Neural cell (in vitro differentiated cells): ENCODE measurements around the gene TSPO2. TPM values are rescaled to one million over a fixed set of nuclear protein-coding genes. Genes with fewer than 3 reads are reported as not detected.

Experiments
- H2AFZ ChIP-seq: fragments of 200-600, 300-800 bp; sonication (generic), shearing (Covaris generic); 2 replicates; pipeline ENCODE4 v1.6.0; 2014; ENCODE audit warnings: low read depth, mild to moderate bottlenecking, antibody characterized with exemption, low read length, moderate library complexity
- H3F3A ChIP-seq: fragments of 200-600 bp; shearing (Covaris generic); 2 replicates; pipeline ENCODE4 v1.6.1; 2016; ENCODE audit warnings: mild to moderate bottlenecking, moderate library complexity, mixed read lengths, antibody characterized with exemption, low read length; ENCODE audit not compliant: insufficient read depth, poor library complexity, severe bottlenecking
- H3K27ac ChIP-seq: fragments of 200-600, 300-800 bp; sonication (generic), shearing (Covaris generic); 2 replicates; pipeline ENCODE4 v1.5.1; 2014; ENCODE audit warnings: mild to moderate bottlenecking, low read length, moderate library complexity
- H3K27me3 ChIP-seq: fragments of 300-800, 200-600 bp; sonication (generic), shearing (Covaris generic); 2 replicates; pipeline ENCODE4 v1.6.0; 2014; ENCODE audit warnings: mild to moderate bottlenecking, low read depth, low read length, moderate library complexity; ENCODE audit not compliant: insufficient read depth
- H3K36me3 ChIP-seq: fragments of 300-800, 200-600 bp; sonication (generic), shearing (Covaris generic); 2 replicates; pipeline ENCODE4 v1.5.1; 2014; ENCODE audit warnings: mild to moderate bottlenecking, antibody characterized with exemption, low read length, moderate library complexity; ENCODE audit not compliant: insufficient read depth
- H3K4me2 ChIP-seq: fragments of 300-800, 200-600 bp; sonication (generic), shearing (Covaris generic); 2 replicates; pipeline ENCODE4 v1.6.0; 2014; ENCODE audit warnings: mild to moderate bottlenecking, low read length
- H3K4me3 ChIP-seq: fragments of 300-800, 200-600 bp; sonication (generic), shearing (Covaris generic); 2 replicates; pipeline ENCODE4 v1.5.1; 2014; ENCODE audit warnings: mild to moderate bottlenecking, low read length, moderate library complexity
- H3K79me2 ChIP-seq: fragments of 200-600 bp; shearing (Covaris generic); replicated peaks from 2 replicates; pipeline ENCODE4 v1.6.0; 2014; ENCODE audit warnings: mild to moderate bottlenecking, low read length, moderate library complexity; ENCODE audit not compliant: insufficient read depth
- H3K9ac ChIP-seq: fragments of 300-800, 200-600 bp; sonication (generic), shearing (Covaris generic); 2 replicates; pipeline ENCODE4 v1.6.1; 2016; ENCODE audit warnings: mild to moderate bottlenecking, low read length, mixed read lengths
- H3K9me2 ChIP-seq: fragments of 200-600 bp; shearing (Covaris generic); 2 replicates; pipeline ENCODE4 v1.6.1; 2016; ENCODE audit warnings: mild to moderate bottlenecking, low read length, mixed read lengths; ENCODE audit not compliant: insufficient read depth
- H3K9me3 ChIP-seq: fragments of 200-600, 300-800 bp; sonication (generic), shearing (Covaris generic); 2 replicates; pipeline ENCODE4 v1.6.1; 2016; ENCODE audit warnings: mild to moderate bottlenecking, mixed run types, low read length, moderate library complexity, mixed read lengths
- H4K20me1 ChIP-seq: fragments of 200-600 bp; shearing (Covaris generic); 2 replicates; pipeline ENCODE4 v1.6.1; 2016; ENCODE audit warnings: mild to moderate bottlenecking, mixed run types; ENCODE audit not compliant: insufficient read depth
- EP300 ChIP-seq: fragments of 450-650 bp; conservative IDR thresholded peaks from 2 replicates; pipeline ENCODE4 v1.6.1; 2014; ENCODE audit warnings: antibody characterized with exemption, mild to moderate bottlenecking, moderate library complexity; ENCODE audit not compliant: poor library complexity, severe bottlenecking
- EZH2 ChIP-seq: fragments of 200-600, 300-800 bp; shearing (Covaris generic), sonication (generic); IDR thresholded peaks from 2 replicates; pipeline ENCODE4 v1.6.1; 2014; ENCODE audit warnings: antibody characterized with exemption, low read length, borderline replicate concordance, mild to moderate bottlenecking; ENCODE audit not compliant: insufficient read depth, poor library complexity, severe bottlenecking
- MXI1 ChIP-seq: fragments of 450-650 bp; conservative IDR thresholded peaks from 2 replicates; pipeline ENCODE4 v1.6.1; 2014; ENCODE audit warnings: antibody characterized with exemption, mild to moderate bottlenecking; ENCODE audit not compliant: poor library complexity, severe bottlenecking
- POLR2AphosphoS5 ChIP-seq: IDR thresholded peaks from 2 replicates; pipeline ENCODE4 v1.6.1; 2012
- RAD21 ChIP-seq: fragments of 450-650 bp; conservative IDR thresholded peaks from 2 replicates; pipeline ENCODE4 v1.6.1; 2014; ENCODE audit warnings: antibody characterized with exemption, mild to moderate bottlenecking, moderate library complexity
- SMC3 ChIP-seq: fragments of 450-650 bp; conservative IDR thresholded peaks from 2 replicates; pipeline ENCODE4 v1.6.1; 2014; ENCODE audit warnings: antibody characterized with exemption, mild to moderate bottlenecking, moderate library complexity; ENCODE audit not compliant: poor library complexity
- TAF1 ChIP-seq: IDR thresholded peaks from 2 replicates; pipeline ENCODE4 v1.6.1; 2012; ENCODE audit warnings: low read depth
- polyA plus RNA-seq: library from polyadenylated mRNA; depleted of rRNA; stranded (reverse); fragments of >200 nt; gene quantifications from 2 replicates; pipeline ENCODE4 v1.2.3, GENCODE V29; 2014
- TF ChIP-seq, protein P1 (sequence below): fragments of 450-650 bp; IDR thresholded peaks from 2 replicates; pipeline ENCODE4 v1.5.1; 2014; ENCODE audit warnings: antibody characterized with exemption, mild to moderate bottlenecking, moderate library complexity; ENCODE audit not compliant: poor library complexity, severe bottlenecking
- TF ChIP-seq, protein P2 (sequence below): IDR thresholded peaks from 2 replicates; pipeline ENCODE4 v1.6.1; 2012; ENCODE audit warnings: borderline replicate concordance

The TSPO2 gene
- polyA plus RNA-seq, 1 donor from 2014 or later = not detected

DNA sequence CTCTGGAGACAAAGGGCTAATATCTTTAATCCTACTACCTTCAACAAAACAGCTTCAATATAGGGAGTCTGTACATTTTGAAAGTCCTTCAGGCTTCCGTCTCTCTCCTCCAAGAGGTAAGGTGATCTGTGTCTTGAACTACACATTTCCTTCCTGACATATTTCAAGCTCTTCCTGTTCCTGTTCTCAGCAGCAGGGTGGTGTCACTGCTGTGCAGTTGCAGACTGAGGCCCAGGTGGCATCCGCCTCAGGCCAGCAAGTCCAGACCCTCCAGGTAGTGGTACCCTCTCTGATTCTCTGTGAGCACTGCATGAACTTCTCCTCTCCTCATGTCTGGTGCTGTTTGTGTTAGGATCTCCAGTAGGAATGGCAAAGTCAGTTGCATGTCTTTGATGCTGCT lies 38.4 kb downstream of the TSPO2 start:
- Histone ChIP-seq H3K36me3 (peaks cover 21% of the 10 kb centered on the region), H4K20me1 (no peaks in the 10 kb centered on the region), H3K9me2 (no peaks in the 10 kb centered on the region), H3K9ac (no peak overlapping the region), H3K79me2 (peaks cover 31% of the 10 kb centered on the region), H3F3A (no peaks in the 10 kb centered on the region), H3K27ac (no peak overlapping the region), H3K27me3 (no peaks in the 10 kb centered on the region), H2AFZ (no peak overlapping the region), H3K4me3 (no peak overlapping the region), H3K9me3 (no peaks in the 10 kb centered on the region), H3K4me2 (no peak overlapping the region)
- TF ChIP-seq, protein P1, sequence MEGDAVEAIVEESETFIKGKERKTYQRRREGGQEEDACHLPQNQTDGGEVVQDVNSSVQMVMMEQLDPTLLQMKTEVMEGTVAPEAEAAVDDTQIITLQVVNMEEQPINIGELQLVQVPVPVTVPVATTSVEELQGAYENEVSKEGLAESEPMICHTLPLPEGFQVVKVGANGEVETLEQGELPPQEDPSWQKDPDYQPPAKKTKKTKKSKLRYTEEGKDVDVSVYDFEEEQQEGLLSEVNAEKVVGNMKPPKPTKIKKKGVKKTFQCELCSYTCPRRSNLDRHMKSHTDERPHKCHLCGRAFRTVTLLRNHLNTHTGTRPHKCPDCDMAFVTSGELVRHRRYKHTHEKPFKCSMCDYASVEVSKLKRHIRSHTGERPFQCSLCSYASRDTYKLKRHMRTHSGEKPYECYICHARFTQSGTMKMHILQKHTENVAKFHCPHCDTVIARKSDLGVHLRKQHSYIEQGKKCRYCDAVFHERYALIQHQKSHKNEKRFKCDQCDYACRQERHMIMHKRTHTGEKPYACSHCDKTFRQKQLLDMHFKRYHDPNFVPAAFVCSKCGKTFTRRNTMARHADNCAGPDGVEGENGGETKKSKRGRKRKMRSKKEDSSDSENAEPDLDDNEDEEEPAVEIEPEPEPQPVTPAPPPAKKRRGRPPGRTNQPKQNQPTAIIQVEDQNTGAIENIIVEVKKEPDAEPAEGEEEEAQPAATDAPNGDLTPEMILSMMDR = no peak
- TF ChIP-seq MXI1 (no peak), TAF1 (no peak), EZH2 (no peak), POLR2AphosphoS5 (no peak), SMC3 (no peak), EP300 (no peak), RAD21 (no peak)
- TF ChIP-seq, protein P2, sequence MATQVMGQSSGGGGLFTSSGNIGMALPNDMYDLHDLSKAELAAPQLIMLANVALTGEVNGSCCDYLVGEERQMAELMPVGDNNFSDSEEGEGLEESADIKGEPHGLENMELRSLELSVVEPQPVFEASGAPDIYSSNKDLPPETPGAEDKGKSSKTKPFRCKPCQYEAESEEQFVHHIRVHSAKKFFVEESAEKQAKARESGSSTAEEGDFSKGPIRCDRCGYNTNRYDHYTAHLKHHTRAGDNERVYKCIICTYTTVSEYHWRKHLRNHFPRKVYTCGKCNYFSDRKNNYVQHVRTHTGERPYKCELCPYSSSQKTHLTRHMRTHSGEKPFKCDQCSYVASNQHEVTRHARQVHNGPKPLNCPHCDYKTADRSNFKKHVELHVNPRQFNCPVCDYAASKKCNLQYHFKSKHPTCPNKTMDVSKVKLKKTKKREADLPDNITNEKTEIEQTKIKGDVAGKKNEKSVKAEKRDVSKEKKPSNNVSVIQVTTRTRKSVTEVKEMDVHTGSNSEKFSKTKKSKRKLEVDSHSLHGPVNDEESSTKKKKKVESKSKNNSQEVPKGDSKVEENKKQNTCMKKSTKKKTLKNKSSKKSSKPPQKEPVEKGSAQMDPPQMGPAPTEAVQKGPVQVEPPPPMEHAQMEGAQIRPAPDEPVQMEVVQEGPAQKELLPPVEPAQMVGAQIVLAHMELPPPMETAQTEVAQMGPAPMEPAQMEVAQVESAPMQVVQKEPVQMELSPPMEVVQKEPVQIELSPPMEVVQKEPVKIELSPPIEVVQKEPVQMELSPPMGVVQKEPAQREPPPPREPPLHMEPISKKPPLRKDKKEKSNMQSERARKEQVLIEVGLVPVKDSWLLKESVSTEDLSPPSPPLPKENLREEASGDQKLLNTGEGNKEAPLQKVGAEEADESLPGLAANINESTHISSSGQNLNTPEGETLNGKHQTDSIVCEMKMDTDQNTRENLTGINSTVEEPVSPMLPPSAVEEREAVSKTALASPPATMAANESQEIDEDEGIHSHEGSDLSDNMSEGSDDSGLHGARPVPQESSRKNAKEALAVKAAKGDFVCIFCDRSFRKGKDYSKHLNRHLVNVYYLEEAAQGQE = no peak

DNA sequence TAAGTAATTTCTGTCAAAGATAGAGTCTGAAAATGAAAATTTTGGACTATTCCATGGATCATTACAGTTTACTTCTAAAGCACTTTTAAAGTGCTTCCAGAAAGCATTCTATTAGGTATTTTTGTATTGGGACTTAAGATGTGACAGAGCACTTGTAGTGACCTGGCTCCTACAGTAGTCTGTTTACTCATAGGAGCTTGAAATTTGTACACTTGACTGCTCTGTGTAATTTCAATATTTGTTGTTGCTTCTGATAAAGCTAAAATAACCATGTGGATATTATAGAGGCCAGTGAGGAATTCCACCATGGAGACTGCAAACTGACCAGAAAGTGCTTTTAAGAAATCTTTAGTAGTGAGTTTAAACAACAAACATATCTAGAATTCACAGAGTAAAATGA lies 40.8 kb downstream of the TSPO2 start:
- no peaks in the 10 kb centered on the region for H3F3A ChIP-seq
- TF ChIP-seq RAD21 (no peak), EZH2 (no peak), EP300 (no peak), POLR2AphosphoS5 (no peak), TAF1 (no peak), MXI1 (no peak), SMC3 (no peak)
- TF ChIP-seq, protein P1 = no peak
- TF ChIP-seq, protein P2 = no peak
- H3K4me2 ChIP-seq = no peak overlapping the region
- H2AFZ ChIP-seq = no peak overlapping the region
- H3K9me3 ChIP-seq = no peaks in the 10 kb centered on the region
- H3K9ac ChIP-seq = no peak overlapping the region
- no peak overlapping the region for H3K27ac ChIP-seq
- peaks cover 28% of the 10 kb centered on the region for H3K36me3 ChIP-seq
- H3K27me3 ChIP-seq = no peaks in the 10 kb centered on the region
- peaks cover 7% of the 10 kb centered on the region for H3K79me2 ChIP-seq
- no peaks in the 10 kb centered on the region for H4K20me1 ChIP-seq
- no peak overlapping the region for H3K4me3 ChIP-seq
- H3K9me2 ChIP-seq = no peaks in the 10 kb centered on the region
